ENCODE measurements around the gene SLC66A3. TPM values are rescaled to one million over a fixed set of nuclear protein-coding genes. Genes with fewer than 3 reads are reported as not detected.

SLC66A3 gene
- total RNA-seq, 4 donors from 2014 or later, result 55.2 to 114 (median 90.2) TPM

GRCh38 chr2:11140492-11140891 lies 14.8 kb upstream of the SLC66A3 start:
- no peak for TF ChIP-seq CTCF (IDR thresholded peaks at IDR 0.05; ENCODE audit: low read depth)

- TF ChIP-seq CTCF (IDR thresholded peaks at IDR 0.05; ENCODE audit: low read depth), result no peak
These were observed 13.9 kb upstream of the SLC66A3 start for GRCh38 chr2:11141319-11141718.

- no peak for TF ChIP-seq CTCF (IDR thresholded peaks at IDR 0.05; ENCODE audit: low read depth)
These were observed 12.9 kb upstream of the SLC66A3 start for GRCh38 chr2:11142330-11142729.

DNA sequence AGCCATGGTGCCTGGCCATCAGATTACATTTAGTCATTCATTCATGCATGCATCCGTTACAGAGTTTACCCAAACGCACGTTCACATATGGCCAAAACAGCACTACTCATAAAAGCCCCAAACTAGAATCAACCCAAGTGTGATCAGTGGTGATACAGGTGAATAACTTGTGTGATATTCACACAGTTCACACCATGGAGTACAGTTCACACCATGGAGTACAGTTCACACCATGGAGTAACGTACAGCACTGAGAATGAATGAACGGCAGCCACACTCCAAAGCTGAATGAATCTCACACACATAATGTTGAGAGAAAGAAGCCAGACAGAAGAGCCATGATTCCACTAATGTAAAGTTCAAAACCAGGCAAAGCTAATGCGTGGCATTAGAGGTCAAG lies 12.3 kb upstream of the SLC66A3 start:
- no peak for TF ChIP-seq CTCF (IDR thresholded peaks at IDR 0.05; ENCODE audit: low read depth)

DNA sequence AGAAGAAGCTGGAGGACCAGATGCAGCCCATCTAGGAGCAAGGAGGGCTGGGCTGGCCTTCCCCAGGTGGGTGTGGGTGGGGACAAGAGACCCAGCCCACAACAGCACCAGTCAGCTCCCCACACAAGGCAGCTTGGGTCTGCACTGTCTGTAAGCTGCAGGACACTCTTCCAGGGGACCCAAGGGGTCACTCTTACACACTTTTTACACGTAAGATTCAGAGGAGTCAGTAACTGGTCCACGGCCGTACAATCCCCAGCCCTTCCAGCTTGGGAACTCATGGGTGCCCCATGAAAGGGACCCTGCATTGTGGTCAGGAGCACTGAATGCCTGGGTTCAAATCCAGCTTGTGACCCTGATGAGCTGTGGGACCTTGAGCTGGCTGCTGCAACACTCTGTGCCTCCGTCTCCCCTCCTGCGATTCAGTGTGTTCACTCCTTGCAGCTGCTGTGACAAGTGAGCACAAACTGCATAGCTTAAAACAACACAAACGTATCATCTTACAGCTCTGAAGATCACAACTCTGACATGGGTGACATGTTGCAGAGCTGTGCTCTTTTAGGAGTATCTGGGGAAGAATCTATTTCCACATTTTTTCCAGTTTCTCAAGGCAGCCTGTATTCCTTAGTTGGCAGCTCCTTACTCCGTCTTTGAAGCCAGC lies 11.1 kb upstream of the SLC66A3 start:
- TF ChIP-seq CTCF (IDR thresholded peaks at IDR 0.05; ENCODE audit: low read depth), result no peak

- no peak for TF ChIP-seq CTCF (IDR thresholded peaks at IDR 0.05; ENCODE audit: low read depth)
These were observed 10.6 kb upstream of the SLC66A3 start for GRCh38 chr2:11144738-11145079.

GRCh38 chr2:11145350-11145749 lies 9.9 kb upstream of the SLC66A3 start:
- TF ChIP-seq CTCF (IDR thresholded peaks at IDR 0.05; ENCODE audit: low read depth), result no peak
